Stimulated activated naive CD8-positive, alpha-beta T cell treated with anti-CD3 and anti-CD28 coated beads, Interleukin-15, Interleukin-2, amounts not matched to agents 100 U/mL and 50 U/mL, for 24 hours (primary cell): ENCODE data around the gene NQO2.
"Not testable (repeated sequence)": the region's sequence is repeated elsewhere in the genome, so short reads cannot be mapped to it uniquely, and the experiment has no call there.

Experiments
- ATAC-seq: fragments of 150-1000 bp; cut with Tn5 transposase; one replicate; pipeline ENCODE4 v1.10.0; 2021
- DNase-seq: peaks from one replicate; pipeline ENCODE4 v3.0.0; 2021

NQO2 gene

GRCh38 chr6:3037638-3038365 lies 38.1 kb downstream of the NQO2 start:
- no peak for ATAC-seq
- DNase-seq = no peak

DNA sequence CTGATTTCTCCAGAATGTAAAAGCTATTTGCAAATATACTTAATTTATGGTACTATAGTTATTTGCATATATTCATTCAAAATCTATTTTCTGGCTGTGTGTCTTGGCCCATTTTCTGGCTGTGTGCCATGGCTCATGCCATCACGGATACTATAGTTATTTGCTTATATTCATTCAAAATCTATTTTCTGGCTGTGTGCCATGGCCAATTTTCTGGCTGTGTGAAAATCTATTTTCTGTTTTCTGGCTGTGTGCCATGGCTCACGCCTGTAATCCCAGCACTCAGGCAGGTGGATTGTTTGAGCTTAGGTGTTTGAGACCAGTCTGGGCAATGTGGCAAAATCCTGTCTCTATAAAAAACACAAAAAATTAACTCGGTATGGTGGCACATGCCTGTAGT lies 39.7 kb downstream of the NQO2 start:
- no peak for ATAC-seq
- no peak for DNase-seq

- no peak for ATAC-seq
Measured at GRCh38 chr6:3041147-3041546, 41.5 kb downstream of the NQO2 start.

GRCh38 chr6:3041606-3042005 lies 41.9 kb downstream of the NQO2 start:
- no peak for ATAC-seq
- no peak for DNase-seq

More at GRCh38 chr6:3041147-3041546, 41.5 kb downstream of the NQO2 start:
- DNase-seq = no peak

DNA sequence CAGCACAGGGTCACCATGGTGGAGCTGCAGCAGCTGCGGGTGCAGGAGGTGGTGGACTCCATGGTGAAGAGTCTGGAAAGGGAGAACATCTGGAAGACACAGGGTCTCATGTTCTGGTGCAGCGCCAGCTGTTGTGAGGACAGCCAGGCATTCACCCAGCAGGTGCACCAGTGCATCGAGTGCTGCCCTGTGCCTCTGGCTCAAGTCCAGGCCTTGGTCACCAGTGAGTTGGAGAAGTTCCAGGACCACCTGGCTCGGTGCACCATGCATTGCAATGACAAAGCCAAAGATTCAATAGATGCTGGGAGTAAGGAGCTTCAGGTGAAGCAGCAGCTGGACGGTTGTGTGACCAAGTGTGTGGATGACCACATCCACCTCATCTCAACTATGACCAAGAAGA lies 45.7 kb downstream of the NQO2 start:
- DNase-seq = no peak

GRCh38 chr6:3045777-3046176 lies 46.1 kb downstream of the NQO2 start:
- no peak for ATAC-seq
- DNase-seq = no peak

More for the DNA sequence above, 45.7 kb downstream of the NQO2 start:
- no peak for ATAC-seq

GRCh38 chr6:3046295-3046694 lies 46.6 kb downstream of the NQO2 start:
- DNase-seq (no peak), ATAC-seq (no peak)

- DNase-seq, ATAC-seq: not testable (repeated sequence)
Measured at GRCh38 chr6:3048009-3048408, 48.3 kb downstream of the NQO2 start.

GRCh38 chr6:3052481-3053230 lies 53.0 kb downstream of the NQO2 start:
- no peak for ATAC-seq
- no peak for DNase-seq

DNA sequence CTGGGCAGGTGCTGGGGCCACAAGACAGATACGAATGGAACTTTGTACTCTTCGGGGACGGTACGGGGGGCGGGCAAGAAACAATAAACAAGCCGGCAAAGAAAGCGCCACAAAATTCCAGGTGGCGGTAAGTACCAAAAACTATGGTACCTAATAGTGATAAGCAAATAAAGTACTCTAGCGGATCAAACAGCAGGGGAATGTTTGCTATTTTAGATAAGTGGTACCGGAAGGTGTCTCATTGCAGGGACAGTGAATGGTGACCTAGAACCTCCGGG lies 53.5 kb downstream of the NQO2 start:
- ATAC-seq = no peak
- no peak for DNase-seq

- ATAC-seq, DNase-seq: not testable (repeated sequence)
Measured at GRCh38 chr6:3054229-3055157, 54.8 kb downstream of the NQO2 start.

DNA sequence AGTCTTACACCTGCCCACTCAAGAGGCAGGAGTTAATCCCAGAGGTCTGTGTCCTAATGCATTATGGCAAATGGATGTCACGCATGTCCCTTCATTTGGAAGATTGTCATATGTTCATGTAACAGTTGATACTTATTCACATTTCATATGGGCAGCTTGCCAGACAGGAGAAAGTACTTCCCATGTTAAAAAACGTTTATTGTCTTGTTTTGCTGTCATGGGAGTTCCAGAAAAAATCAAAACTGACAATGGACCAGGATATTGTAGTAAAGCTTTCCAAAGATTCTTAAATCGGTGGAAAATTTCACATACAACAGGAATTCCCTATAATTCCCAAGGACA lies 55.4 kb downstream of the NQO2 start:
- not testable (repeated sequence) for DNase-seq, ATAC-seq

DNA sequence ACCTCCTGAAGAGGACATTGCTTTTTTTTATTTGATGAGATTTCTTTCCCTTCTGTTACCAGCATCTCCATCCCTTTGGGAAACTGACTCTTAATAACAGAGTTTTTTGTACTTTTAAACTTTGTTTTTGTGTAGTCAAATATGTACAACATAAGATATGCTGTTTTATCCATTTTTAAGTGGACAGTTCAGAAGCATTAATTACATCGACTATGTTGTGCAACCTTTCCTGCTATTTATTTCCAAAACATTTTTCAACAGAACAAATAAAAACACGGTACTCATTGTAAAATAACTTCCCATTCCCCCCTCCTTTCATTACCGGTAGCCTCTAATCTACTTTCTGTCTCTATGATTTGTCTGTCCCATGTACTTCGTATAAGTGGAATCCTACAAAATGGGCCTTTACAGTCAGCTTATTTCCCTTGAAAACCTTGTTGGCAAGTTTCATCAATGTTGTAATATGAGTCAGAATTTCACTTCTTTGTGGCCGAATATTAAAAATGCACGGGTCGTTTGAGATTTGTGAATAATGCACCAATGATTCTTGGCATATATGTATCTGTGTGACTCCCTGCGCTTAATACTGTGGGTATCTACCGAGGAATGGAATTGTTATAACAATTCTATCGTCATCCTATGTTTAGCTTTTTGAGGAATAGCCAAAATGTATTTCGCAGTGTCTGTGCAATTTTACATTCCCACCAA lies 57.5 kb downstream of the NQO2 start:
- ATAC-seq = no peak
- no peak for DNase-seq

DNA sequence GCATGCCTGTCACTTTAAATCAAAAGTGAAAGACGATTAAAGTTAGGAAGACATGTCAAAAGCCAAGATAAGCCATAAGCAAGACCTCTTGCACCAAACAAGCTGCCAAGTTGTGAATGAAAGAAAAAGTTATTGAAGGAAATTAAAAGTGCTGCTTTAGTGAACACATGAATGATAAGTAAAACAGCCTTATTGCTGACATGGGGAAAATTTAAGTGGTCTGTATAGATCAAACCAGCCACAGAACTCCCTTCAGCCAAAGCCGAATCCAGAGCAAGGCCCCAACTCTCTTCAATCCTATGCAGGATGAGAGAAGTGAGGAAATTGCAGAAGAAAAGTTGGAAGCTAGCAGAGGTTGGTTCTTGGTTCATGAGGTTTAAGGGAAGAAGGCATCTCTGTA lies 59.3 kb downstream of the NQO2 start:
- ATAC-seq (no peak), DNase-seq (no peak)

GRCh38 chr6:3060092-3060491 lies 60.4 kb downstream of the NQO2 start:
- ATAC-seq, DNase-seq: not testable (repeated sequence)

DNA sequence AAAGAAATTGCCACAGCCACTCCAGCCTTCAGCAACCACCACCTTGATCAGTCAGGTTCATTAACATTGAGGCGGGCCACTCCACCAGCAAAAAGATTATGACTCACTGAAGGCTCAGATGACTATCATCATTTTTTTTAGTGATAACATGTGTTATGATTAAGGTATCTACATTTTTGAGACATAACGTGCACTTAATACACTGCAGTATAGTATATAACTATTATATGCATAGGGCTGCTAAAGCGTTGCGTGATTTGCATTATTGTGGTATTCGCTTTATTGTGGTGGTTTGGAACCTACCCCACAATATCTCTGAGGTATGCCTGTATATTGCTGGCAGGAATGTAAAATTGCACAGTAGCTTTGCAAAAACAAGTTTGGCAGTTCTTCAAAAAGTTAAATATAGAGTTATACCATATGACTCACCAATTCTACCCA lies 61.8 kb downstream of the NQO2 start:
- ATAC-seq (no peak), DNase-seq (no peak)

- DNase-seq, ATAC-seq: not testable (repeated sequence)
Measured at GRCh38 chr6:3063340-3063732, 63.6 kb downstream of the NQO2 start.

GRCh38 chr6:3063733-3064700 lies 64.3 kb downstream of the NQO2 start:
- ATAC-seq = peak; percentile 94
- DNase-seq = peak; percentile 91

GRCh38 chr6:3068329-3069214 lies 68.9 kb downstream of the NQO2 start, which contains the start of gene RIPK1:
Gene RIPK1, plus strand, starts transcription at chr6:3068494. Its CDS starts 8,330 bp downstream, at chr6:3076824.
- peak; percentile 97 for DNase-seq
- ATAC-seq = peak; percentile 90
